GM12873 (cell line): Measurements from ENCODE around the gene TBC1D13.

ENCODE experiments used
- TF ChIP-seq, protein P1 (sequence below): IDR thresholded peaks from 2 replicates; pipeline ENCODE4 v1.5.1; 2012; ENCODE audit warnings: low read depth, mild to moderate bottlenecking, moderate library complexity, low read length, control low read depth; ENCODE audit not compliant: insufficient read depth; ENCODE audit errors: missing control alignments

Gene TBC1D13

DNA sequence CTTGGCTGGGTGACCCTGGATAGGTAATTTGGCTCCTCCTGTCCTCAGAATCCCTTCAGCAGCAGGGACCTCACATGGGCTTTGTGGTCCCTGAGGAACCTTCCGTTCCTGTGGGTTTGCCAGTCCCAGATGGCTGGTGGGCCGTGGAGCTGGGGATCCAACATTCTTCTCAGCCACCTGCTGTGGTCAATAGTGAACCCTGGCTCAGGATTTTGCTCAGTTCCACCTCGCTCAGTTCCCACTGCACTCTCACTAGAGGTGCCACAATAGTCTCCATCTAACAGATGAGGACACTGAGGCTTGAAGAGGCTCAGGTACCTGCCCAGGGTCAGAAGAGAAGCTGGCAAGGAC is 59.6 kb downstream of the TBC1D13 start:
- TF ChIP-seq, protein P1, sequence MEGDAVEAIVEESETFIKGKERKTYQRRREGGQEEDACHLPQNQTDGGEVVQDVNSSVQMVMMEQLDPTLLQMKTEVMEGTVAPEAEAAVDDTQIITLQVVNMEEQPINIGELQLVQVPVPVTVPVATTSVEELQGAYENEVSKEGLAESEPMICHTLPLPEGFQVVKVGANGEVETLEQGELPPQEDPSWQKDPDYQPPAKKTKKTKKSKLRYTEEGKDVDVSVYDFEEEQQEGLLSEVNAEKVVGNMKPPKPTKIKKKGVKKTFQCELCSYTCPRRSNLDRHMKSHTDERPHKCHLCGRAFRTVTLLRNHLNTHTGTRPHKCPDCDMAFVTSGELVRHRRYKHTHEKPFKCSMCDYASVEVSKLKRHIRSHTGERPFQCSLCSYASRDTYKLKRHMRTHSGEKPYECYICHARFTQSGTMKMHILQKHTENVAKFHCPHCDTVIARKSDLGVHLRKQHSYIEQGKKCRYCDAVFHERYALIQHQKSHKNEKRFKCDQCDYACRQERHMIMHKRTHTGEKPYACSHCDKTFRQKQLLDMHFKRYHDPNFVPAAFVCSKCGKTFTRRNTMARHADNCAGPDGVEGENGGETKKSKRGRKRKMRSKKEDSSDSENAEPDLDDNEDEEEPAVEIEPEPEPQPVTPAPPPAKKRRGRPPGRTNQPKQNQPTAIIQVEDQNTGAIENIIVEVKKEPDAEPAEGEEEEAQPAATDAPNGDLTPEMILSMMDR, result no peak

DNA sequence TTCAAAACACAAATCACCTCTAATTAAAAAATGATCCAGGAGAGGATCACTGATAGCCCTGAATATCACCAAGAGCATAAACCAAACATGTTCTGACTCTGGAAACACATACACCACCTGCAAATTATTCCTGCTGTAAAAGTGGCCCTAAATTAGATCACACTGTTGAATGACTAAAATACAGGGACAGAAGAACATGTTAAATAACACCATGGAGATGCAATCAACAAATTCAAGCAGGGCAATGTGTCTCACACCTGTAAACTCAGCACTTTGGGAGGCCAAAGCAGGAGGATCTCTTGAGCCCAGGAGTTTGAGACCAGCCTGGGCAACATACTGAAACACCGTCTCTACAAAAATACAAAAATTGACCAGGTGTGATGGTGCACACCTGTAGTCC is 60.8 kb downstream of the TBC1D13 start:
- TF ChIP-seq, protein P1, result no peak

DNA sequence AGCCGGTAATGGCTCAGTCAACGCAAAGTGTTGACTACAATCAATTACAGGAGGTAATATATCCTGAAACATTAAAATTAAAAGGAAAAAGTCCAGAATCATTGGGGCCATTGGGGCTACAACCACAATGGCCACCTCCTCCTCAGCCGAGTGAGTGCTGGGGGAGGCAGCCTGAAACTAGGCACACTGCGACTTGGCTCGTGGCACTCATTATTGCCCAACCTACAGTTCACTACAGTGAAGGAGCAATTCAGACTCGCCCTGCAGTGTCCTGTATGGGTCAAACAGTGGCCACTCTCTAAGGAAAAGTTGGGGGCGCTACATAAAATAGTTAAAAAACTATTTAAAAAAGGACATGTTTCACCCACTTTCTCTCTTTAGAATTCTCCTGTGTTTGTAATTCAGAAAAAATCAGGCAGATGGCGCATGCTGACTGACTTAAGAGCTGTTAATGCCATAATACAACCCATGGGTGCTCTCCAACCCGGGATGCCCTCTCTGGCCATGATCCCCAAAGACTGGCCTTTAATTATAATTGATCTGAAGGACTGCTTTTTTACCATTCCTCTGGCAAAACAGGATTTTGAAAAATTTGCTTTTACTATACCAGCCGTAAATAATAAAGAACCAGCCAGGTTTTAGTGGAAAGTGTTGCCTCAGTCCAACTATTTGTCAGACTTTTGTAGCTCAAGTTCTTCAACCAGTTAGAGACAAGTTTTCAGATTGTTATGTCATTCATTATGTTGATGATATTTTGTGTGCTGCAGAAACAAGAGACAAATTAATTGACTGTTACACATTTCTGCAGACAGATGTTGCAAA is 64.9 kb downstream of the TBC1D13 start:
- TF ChIP-seq, protein P1, result peak; percentile 35
